HUES64 (cell line): ENCODE measurements around the gene RBBP9.

Experiments used
- H3K27ac ChIP-seq: 2 replicates; pipeline ENCODE4 v1.7.0; 2013; ENCODE audit warnings: low read depth, low read length, inconsistent platforms
- H3K27me3 ChIP-seq: 2 replicates; pipeline ENCODE4 v1.6.1; 2013; ENCODE audit warnings: mild to moderate bottlenecking, low read length; ENCODE audit not compliant: insufficient read depth
- H3K36me3 ChIP-seq: 2 replicates; pipeline ENCODE4 v1.6.1; 2013; ENCODE audit warnings: mild to moderate bottlenecking, low read length; ENCODE audit not compliant: insufficient read depth
- H3K4me1 ChIP-seq: 2 replicates; pipeline ENCODE4 v1.6.1; 2013; ENCODE audit warnings: mild to moderate bottlenecking, low read length, moderate library complexity; ENCODE audit not compliant: insufficient read depth
- H3K4me3 ChIP-seq: 2 replicates; pipeline ENCODE4 v1.5.1; 2013; ENCODE audit warnings: mild to moderate bottlenecking, low read length, moderate library complexity
- H3K9ac ChIP-seq: 2 replicates; pipeline ENCODE4 v1.6.1; 2013; ENCODE audit warnings: mild to moderate bottlenecking, low read depth, low read length
- H3K9me3 ChIP-seq: 2 replicates; pipeline ENCODE4 v1.6.1; 2013; ENCODE audit warnings: low read depth, low read length; ENCODE audit not compliant: insufficient read depth
- WGBS: fragments of 150-250, 120-280 bp; methylation state at CpG from one replicate; pipeline ENCODE4 v1.1.7; 2013; ENCODE audit warnings: missing lambda C conversion rate; 5-methylcytosine and 5-hydroxymethylcytosine counted together

Gene RBBP9

GRCh38 chr20:18456600-18456999 lies 40.4 kb downstream of the RBBP9 start:
- Histone ChIP-seq H3K9me3 (peaks cover 5% of the 10 kb centered on the region; the same call in 1 of the 2 replicates), H3K36me3 (no peaks in the 10 kb centered on the region), H3K4me3 (no peak overlapping the region), H3K4me1 (no peaks in the 10 kb centered on the region), H3K27ac (no peak overlapping the region), H3K9ac (no peak overlapping the region), H3K27me3 (no peaks in the 10 kb centered on the region)
- WGBS = 93% methylated on average over 1 of the region's 3 CpGs

- Histone ChIP-seq H3K36me3 (no peaks in the 10 kb centered on the region), H3K9ac (no peak overlapping the region), H3K4me3 (no peak overlapping the region), H3K27ac (no peak overlapping the region), H3K9me3 (no peaks in the 10 kb centered on the region), H3K4me1 (no peaks in the 10 kb centered on the region), H3K27me3 (no peaks in the 10 kb centered on the region)
- 88% methylated on average over 4 of the region's 4 CpGs for WGBS
Observed at GRCh38 chr20:18443886-18444285, 53.1 kb downstream of the RBBP9 start.

GRCh38 chr20:18440403-18440802 lies 56.6 kb downstream of the RBBP9 start:
- no peaks in the 10 kb centered on the region for H3K36me3 ChIP-seq
- no peak overlapping the region for H3K27ac ChIP-seq
- H3K27me3 ChIP-seq = no peaks in the 10 kb centered on the region
- H3K9me3 ChIP-seq = no peaks in the 10 kb centered on the region
- no peak overlapping the region for H3K9ac ChIP-seq
- H3K4me1 ChIP-seq = no peaks in the 10 kb centered on the region
- 0% methylated on average over 1 of the region's 1 CpG for WGBS
- no peak overlapping the region for H3K4me3 ChIP-seq

- Histone ChIP-seq H3K9me3 (no peaks in the 10 kb centered on the region), H3K4me1 (no peaks in the 10 kb centered on the region), H3K27ac (no peak overlapping the region), H3K4me3 (no peak overlapping the region), H3K36me3 (no peaks in the 10 kb centered on the region), H3K27me3 (no peaks in the 10 kb centered on the region), H3K9ac (no peak overlapping the region)
- 96% methylated on average over 1 of the region's 2 CpGs for WGBS
Observed at GRCh38 chr20:18436847-18437246, 60.2 kb downstream of the RBBP9 start.
